ENCODE results near the gene IMMP2L.

IMMP2L gene

GRCh38 chr7:111578754-111579153 lies 16.5 kb upstream of the IMMP2L start:
- ATAC-seq (replicated peaks) (no peak), DNase-seq (no peak)
- H3K36me3 Mint-ChIP-seq = peaks cover 0 to 3% of the 10 kb centered on the region in 2 donors
- no peak overlapping the region for H3K4me3 Mint-ChIP-seq
- H3K9me3 Mint-ChIP-seq = peaks cover 9 to 23% of the 10 kb centered on the region in 2 donors
- H3K27ac Mint-ChIP-seq = no peak overlapping the region
- peaks cover 0 to 8% of the 10 kb centered on the region in 2 donors for H3K27me3 Mint-ChIP-seq
- H3K4me1 Mint-ChIP-seq = no peaks in the 10 kb centered on the region

DNA sequence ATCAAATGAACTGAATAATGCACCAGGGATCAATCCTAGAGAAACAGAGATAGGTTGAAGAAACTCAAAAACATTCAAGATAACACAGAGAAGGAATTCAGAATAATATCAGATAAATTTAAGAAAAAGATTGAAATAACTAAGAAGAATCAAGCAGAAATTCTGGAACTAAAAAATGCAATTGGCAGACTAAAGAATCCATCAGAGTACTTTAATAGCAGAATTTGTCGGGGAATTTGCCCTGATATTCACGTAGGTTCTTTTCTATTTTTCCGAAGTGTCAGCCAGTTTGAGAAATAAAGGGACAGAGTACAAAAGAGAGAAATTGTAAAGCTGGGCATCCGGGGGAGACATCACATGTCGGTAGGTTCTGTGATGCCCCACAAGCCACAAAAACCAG lies 9.4 kb upstream of the IMMP2L start:
- H3K9me3 Mint-ChIP-seq = peaks cover 19 to 26% of the 10 kb centered on the region in 2 donors
- no peak for DNase-seq
- H3K4me1 Mint-ChIP-seq = peaks cover 2 to 4% of the 10 kb centered on the region in 2 donors
- H3K27me3 Mint-ChIP-seq = peaks cover 30 to 31% of the 10 kb centered on the region in 2 donors
- no peak overlapping the region for H3K27ac Mint-ChIP-seq
- peaks cover 5 to 6% of the 10 kb centered on the region in 2 donors for H3K36me3 Mint-ChIP-seq
- H3K4me3 Mint-ChIP-seq = no peak overlapping the region
- no peak for ATAC-seq (replicated peaks)

DNA sequence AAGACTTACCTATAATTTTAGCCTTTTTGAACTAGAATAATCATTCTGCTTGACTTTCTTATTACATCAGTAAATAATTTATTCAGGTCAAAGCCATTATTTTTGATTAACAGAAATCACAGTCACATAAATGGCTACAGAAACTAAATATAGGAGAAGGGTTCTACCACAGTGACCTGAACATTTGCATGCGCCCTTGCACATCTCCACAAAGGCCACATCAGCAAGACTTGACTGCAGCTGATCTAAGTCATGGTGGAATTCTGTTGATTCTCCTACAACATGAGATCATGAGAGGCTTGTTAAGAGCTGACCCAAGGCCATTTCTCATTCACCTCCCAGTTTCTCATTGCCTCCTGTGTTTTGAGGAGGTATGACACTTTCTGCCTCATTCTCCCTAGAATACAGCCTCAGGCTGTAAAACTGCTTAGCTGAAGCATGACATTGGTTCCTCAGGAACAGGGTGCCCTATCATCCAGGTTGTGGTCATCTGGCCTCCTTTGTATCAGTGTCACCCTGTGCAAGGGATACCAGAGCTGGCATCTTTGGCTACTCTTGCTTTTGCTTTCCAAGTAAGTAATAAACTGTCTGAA lies 6.7 kb upstream of the IMMP2L start:
- H3K9me3 Mint-ChIP-seq = peaks cover 19 to 22% of the 10 kb centered on the region in 2 donors
- H3K36me3 Mint-ChIP-seq = peaks cover 3 to 6% of the 10 kb centered on the region in 2 donors
- no peak overlapping the region for H3K4me3 Mint-ChIP-seq
- H3K27me3 Mint-ChIP-seq = peaks cover 30 to 37% of the 10 kb centered on the region in 2 donors
- ATAC-seq (replicated peaks) (no peak), DNase-seq (no peak)
- no peak overlapping the region for H3K27ac Mint-ChIP-seq
- peaks cover 2 to 4% of the 10 kb centered on the region in 2 donors for H3K4me1 Mint-ChIP-seq

GRCh38 chr7:111568419-111568818 lies 6.1 kb upstream of the IMMP2L start:
- DNase-seq = no peak
- Mint-ChIP-seq H3K27ac (no peak overlapping the region), H3K9me3 (peaks cover 16 to 21% of the 10 kb centered on the region in 2 donors), H3K36me3 (peaks cover 3 to 6% of the 10 kb centered on the region in 2 donors), H3K27me3 (peaks cover 26 to 34% of the 10 kb centered on the region in 2 donors), H3K4me3 (no peak overlapping the region), H3K4me1 (peaks cover 2 to 9% of the 10 kb centered on the region in 2 donors)
- no peak for ATAC-seq (replicated peaks)

DNA sequence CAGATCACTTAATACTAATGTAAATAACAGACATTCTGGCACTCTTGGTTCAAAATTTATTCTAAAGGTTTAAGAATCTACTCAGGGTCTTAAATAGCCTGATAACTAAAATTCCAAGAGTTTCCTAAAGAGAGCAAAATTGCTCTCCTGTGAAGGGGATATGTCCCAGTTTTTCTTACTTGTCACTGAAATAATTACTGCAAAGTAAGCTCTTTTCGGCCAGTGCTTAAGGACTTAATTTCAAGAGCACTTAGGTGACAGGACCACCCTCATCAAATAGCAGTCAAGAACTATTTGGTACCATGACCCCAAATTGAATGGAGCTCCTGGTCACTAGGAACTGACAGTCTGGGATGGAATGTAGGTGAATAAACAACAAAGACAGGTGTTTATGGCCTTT lies 1.8 kb upstream of the IMMP2L start:
- Mint-ChIP-seq H3K9me3 (peaks cover 0 to 1% of the 10 kb centered on the region in 2 donors), H3K4me1 (peaks cover 15 to 42% of the 10 kb centered on the region in 2 donors), H3K4me3 (no peak overlapping the region), H3K36me3 (peaks cover 0 to 5% of the 10 kb centered on the region in 2 donors), H3K27me3 (peaks cover 10 to 19% of the 10 kb centered on the region in 2 donors), H3K27ac (no peak overlapping the region)
- ATAC-seq (replicated peaks) = no peak
- no peak for DNase-seq

DNA sequence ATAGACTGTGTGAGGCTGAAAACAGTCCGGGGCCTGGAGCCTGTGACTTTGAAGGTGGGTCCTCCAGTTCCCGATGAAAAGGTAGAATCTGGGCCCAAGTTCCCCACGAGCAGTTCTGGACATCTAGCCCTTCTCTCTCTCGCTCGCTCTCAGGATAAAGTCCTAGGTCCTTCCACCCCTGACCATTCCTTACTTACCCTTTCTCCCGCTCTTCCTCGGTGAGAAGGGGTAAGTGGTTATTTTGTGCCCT lies 713 bp downstream of the IMMP2L start:
- Mint-ChIP-seq H3K27ac (peak overlapping the region; percentile 96), H3K4me3 (peak overlapping the region; percentile 90 to 95), H3K27me3 (peaks cover 0 to 6% of the 10 kb centered on the region in 2 donors), H3K9me3 (peaks cover 0 to 1% of the 10 kb centered on the region in 2 donors), H3K36me3 (peaks cover 15 to 21% of the 10 kb centered on the region in 2 donors), H3K4me1 (peaks cover 24 to 57% of the 10 kb centered on the region in 2 donors)
- no peak for DNase-seq
- no peak for ATAC-seq (replicated peaks)

DNA sequence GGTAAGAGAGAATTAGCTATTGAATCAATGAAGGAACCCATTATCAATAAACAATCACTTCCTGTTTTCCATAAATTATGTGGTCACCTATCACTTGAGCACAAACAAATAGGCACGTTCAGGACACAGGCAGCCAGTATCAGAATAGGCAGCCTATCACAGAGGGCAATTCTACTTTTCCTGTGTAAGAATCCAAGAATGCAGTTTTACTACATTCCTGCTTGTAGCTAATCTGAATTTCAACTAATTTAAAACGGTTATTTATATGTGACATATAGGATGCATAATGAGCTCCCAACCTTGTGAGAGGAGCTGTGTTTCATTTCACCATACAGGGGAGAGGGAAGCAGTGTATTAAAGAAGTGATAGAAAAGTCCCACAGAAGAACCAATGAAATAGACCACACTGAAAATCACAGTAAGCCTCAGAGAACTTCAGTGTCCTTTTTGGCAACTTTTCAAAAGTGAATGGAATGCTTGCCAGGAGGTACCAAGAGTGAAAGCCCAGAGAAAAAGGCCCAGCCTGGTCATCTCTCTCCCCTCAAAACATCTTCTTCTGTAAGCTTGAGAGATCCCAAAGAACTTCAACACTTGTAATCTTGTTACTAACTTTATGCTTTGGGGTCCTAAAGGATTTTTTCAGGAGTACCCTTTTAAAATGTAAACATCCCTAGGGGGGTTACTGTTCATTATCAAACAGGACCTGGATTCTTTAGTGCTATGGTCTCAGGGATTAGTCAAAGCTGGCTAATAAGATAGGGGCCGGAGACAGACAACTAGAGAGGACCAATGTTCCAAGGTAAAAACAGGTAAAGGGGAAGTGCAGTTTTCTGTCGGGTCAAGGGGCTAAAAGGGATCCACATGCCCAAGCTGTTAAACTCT lies 1.3 kb downstream of the IMMP2L start:
- ATAC-seq (replicated peaks) = peak in 1 of 2 donors; percentile 14
- peak overlapping the region; percentile 90 to 95 for H3K4me3 Mint-ChIP-seq
- peaks cover 0 to 1% of the 10 kb centered on the region in 2 donors for H3K9me3 Mint-ChIP-seq
- H3K27me3 Mint-ChIP-seq = peaks cover 0 to 6% of the 10 kb centered on the region in 2 donors
- H3K27ac Mint-ChIP-seq = peak overlapping the region; percentile 96
- peaks cover 19 to 26% of the 10 kb centered on the region in 2 donors for H3K36me3 Mint-ChIP-seq
- H3K4me1 Mint-ChIP-seq = peaks cover 25 to 61% of the 10 kb centered on the region in 2 donors
- DNase-seq = no peak

DNA sequence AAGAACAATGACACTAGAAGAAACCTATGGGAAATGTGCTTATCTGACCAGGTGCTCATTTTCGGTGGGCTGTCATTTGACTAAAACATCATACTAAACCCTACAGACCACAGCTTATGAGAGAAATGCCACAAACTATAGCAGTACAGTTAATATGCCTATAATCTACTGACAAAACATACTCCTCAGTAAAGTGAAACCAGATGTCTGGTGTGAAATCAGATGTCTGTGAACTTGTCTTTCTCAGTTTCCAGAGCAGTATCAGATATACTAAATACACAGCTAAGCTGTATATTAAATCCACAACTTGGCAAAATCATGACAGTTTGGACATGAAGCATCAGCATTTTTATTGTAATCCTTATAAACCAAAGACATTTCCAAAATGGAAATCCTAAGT lies 3.3 kb downstream of the IMMP2L start:
- H3K27ac Mint-ChIP-seq = no peak overlapping the region
- no peak overlapping the region for H3K4me3 Mint-ChIP-seq
- peaks cover 0 to 1% of the 10 kb centered on the region in 2 donors for H3K9me3 Mint-ChIP-seq
- H3K4me1 Mint-ChIP-seq = peaks cover 30 to 61% of the 10 kb centered on the region in 2 donors
- H3K36me3 Mint-ChIP-seq = peaks cover 30 to 38% of the 10 kb centered on the region in 2 donors
- ATAC-seq (replicated peaks) = no peak
- H3K27me3 Mint-ChIP-seq = no peaks in the 10 kb centered on the region
- DNase-seq = no peak

GRCh38 chr7:111556977-111557376 lies 5.3 kb downstream of the IMMP2L start:
- Mint-ChIP-seq H3K36me3 (peaks cover 30 to 46% of the 10 kb centered on the region in 2 donors), H3K4me1 (peaks cover 28 to 46% of the 10 kb centered on the region in 2 donors), H3K27me3 (no peaks in the 10 kb centered on the region), H3K4me3 (no peak overlapping the region), H3K9me3 (no peaks in the 10 kb centered on the region), H3K27ac (no peak overlapping the region)
- no peak for DNase-seq
- ATAC-seq (replicated peaks) = no peak

DNA sequence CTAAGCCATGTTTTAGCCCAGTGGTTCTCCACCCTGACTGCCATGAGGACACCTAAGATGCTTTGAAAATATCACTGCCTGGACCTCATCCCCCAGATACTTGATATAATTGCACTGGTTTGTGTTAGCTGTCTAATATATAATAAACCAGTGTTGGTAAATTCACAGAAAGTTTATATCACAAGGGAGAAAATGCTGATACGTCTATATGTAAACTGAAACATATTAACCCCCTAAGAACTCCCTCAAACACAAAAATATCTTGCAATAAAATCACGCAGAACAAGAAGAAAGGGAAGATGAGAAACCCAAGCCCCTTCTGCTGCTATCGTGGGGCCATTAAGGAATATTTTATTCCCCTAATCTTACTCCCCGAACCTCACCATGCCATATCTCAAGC lies 8.2 kb downstream of the IMMP2L start:
- peaks cover 41 to 60% of the 10 kb centered on the region in 2 donors for H3K36me3 Mint-ChIP-seq
- peaks cover 17 to 22% of the 10 kb centered on the region in 2 donors for H3K4me1 Mint-ChIP-seq
- DNase-seq (no peak), ATAC-seq (replicated peaks) (no peak)
- no peak overlapping the region for H3K4me3 Mint-ChIP-seq
- no peaks in the 10 kb centered on the region for H3K9me3 Mint-ChIP-seq
- H3K27ac Mint-ChIP-seq = no peak overlapping the region
- no peaks in the 10 kb centered on the region for H3K27me3 Mint-ChIP-seq

GRCh38 chr7:111541067-111541466 lies 21.2 kb downstream of the IMMP2L start:
- ATAC-seq (replicated peaks) (no peak), DNase-seq (no peak)
- no peaks in the 10 kb centered on the region for H3K9me3 Mint-ChIP-seq
- H3K27ac Mint-ChIP-seq = no peak overlapping the region
- no peak overlapping the region for H3K4me3 Mint-ChIP-seq
- peaks cover 9 to 31% of the 10 kb centered on the region in 2 donors for H3K36me3 Mint-ChIP-seq
- H3K27me3 Mint-ChIP-seq = no peaks in the 10 kb centered on the region
- peaks cover 0 to 5% of the 10 kb centered on the region in 2 donors for H3K4me1 Mint-ChIP-seq

DNA sequence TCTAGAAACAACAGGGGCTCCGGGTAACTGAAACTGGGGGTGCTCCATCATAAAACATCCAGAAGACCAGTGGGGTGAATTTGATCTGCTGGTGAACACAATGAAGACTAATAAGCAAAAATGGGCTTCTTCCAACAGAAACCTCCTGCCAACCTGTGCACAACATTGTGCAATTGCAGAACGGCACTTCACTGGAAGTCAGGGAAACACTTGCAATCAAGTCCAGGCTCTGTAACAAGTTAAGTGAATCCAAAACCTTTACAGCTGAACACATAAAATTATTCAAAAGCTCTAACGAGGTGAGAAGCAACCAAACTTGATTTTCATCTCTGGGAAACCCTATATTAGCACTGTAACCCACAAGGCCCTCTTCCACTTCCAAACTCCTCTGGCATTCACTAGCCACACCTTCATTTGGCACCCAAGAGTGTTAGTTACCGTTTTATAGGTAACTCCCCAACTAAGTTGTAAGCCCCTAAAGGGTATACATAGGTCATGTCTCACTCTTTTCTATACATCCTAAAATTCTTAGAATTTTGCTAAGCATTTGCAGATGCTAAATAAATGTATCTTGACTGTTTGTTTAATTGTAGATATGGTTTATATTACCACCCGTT lies 22.0 kb downstream of the IMMP2L start:
- DNase-seq (no peak), ATAC-seq (replicated peaks) (no peak)
- H3K9me3 Mint-ChIP-seq = no peaks in the 10 kb centered on the region
- no peak overlapping the region for H3K27ac Mint-ChIP-seq
- H3K36me3 Mint-ChIP-seq = peaks cover 9 to 35% of the 10 kb centered on the region in 2 donors
- peaks cover 2 to 10% of the 10 kb centered on the region in 2 donors for H3K4me1 Mint-ChIP-seq
- no peak overlapping the region for H3K4me3 Mint-ChIP-seq
- no peaks in the 10 kb centered on the region for H3K27me3 Mint-ChIP-seq

GRCh38 chr7:111537134-111537533 lies 25.2 kb downstream of the IMMP2L start:
- no peak overlapping the region for H3K4me3 Mint-ChIP-seq
- peaks cover 9 to 21% of the 10 kb centered on the region in 2 donors for H3K4me1 Mint-ChIP-seq
- H3K36me3 Mint-ChIP-seq = peaks cover 6 to 21% of the 10 kb centered on the region in 2 donors
- DNase-seq = no peak
- no peaks in the 10 kb centered on the region for H3K27me3 Mint-ChIP-seq
- H3K9me3 Mint-ChIP-seq = no peaks in the 10 kb centered on the region
- ATAC-seq (replicated peaks) = no peak
- H3K27ac Mint-ChIP-seq = no peak overlapping the region

DNA sequence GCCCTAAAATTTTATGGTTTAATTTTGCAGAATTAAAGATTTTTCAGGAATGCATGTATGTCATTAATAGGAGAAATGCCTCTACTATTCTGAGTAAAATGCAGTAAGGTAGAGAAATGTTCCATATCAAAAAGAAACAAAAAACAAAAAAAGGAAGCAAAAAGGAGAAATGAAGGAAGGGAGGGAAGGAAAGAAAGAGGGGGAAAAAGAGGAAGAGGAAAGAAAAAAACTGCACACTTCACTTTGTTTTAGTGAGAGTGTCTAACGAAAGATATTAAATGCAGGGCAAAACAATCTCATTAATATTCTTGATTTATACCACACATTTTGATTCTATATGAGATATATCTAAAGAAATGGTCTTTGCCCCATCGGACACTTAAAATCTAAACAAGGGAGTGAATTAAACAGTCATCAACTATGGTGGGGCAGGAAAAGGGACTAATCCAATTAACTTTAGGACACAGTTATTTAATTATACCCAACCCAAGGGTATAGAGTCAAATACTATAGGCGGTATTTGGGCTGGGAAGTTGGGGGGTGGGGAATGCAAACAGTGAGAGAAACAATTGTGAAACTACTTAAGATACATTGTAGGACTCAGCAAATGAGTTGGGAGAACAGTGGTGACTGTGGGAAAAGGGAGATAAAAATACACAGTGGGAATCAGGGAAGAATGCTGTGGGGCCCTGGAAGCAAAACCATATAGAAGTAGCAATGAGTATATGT lies 27.0 kb downstream of the IMMP2L start:
- H3K4me3 Mint-ChIP-seq = peak overlapping the region in 1 of 2 donors; percentile 4
- H3K4me1 Mint-ChIP-seq = peaks cover 12 to 35% of the 10 kb centered on the region in 2 donors
- DNase-seq (no peak), ATAC-seq (replicated peaks) (no peak)
- peaks cover 9 to 19% of the 10 kb centered on the region in 2 donors for H3K36me3 Mint-ChIP-seq
- no peak overlapping the region for H3K27ac Mint-ChIP-seq
- no peaks in the 10 kb centered on the region for H3K9me3 Mint-ChIP-seq
- H3K27me3 Mint-ChIP-seq = no peaks in the 10 kb centered on the region

Data from stimulated activated naive B cell treated with anti-CD40 and anti-IgM and Interleukin-4, amounts not matched to agents 10 μg/mL and 1 μg/mL and 100 μg/mL, for 72 hours (primary cell).